A673 (cell line): ENCODE results near the gene CSTF1. TPM values are rescaled to one million over a fixed set of nuclear protein-coding genes. Genes with fewer than 3 reads are reported as not detected.

Source experiments
- BruUV-seq: library from RNA; stranded (reverse); fragments of 400-500 nt; replicated peaks from 2 replicates; lab custom pipeline; 2021; lab: Mats Ljungman, UMichigan
- CTCF ChIA-PET: fragments of 300-600 bp; sonication (Branson Sonifier 250); formaldehyde crosslinking; loops from one replicate; lab custom pipeline; 2022; ENCODE audit warnings: antibody characterized with exemption; lab: Charles Lee
- POLR2A ChIA-PET: fragments of 300-600 bp; sonication (Branson Sonifier 250); formaldehyde crosslinking; loops from one replicate; lab custom pipeline; 2022; ENCODE audit warnings: antibody characterized with exemption; ENCODE audit not compliant: low non-redundant PET; lab: Charles Lee
- DNase-seq: peaks from one replicate; pipeline ENCODE4 v3.0.0-alpha.2; 2015; ENCODE audit warnings: low spot score
- H3K27ac ChIP-seq: fragments of 200-600 bp; sonication (generic); 2 replicates; pipeline ENCODE4 v1.5.1; 2016; ENCODE audit warnings: mixed run types, low read depth, mild to moderate bottlenecking, mixed read lengths, antibody characterized with exemption, low read length; ENCODE audit not compliant: poor library complexity, severe bottlenecking
- H3K27me3 ChIP-seq: fragments of 200-600 bp; sonication (generic); replicated peaks from 2 replicates; pipeline ENCODE4 v1.6.1; 2017; ENCODE audit warnings: mixed run types, low read depth, mild to moderate bottlenecking, mixed read lengths, antibody characterized with exemption, low read length; ENCODE audit not compliant: insufficient read depth, poor library complexity
- H3K36me3 ChIP-seq: fragments of 200-600 bp; sonication (generic); 2 replicates; pipeline ENCODE4 v1.6.1; 2016; ENCODE audit warnings: mixed run types, mild to moderate bottlenecking, mixed read lengths, antibody characterized with exemption, low read length; ENCODE audit not compliant: insufficient read depth, poor library complexity, severe bottlenecking
- H3K4me1 ChIP-seq: fragments of 200-600 bp; sonication (generic); 2 replicates; pipeline ENCODE4 v1.6.1; 2017; ENCODE audit warnings: mixed run types, mild to moderate bottlenecking, mixed read lengths, antibody characterized with exemption, low read length; ENCODE audit not compliant: insufficient read depth, poor library complexity, severe bottlenecking
- H3K4me3 ChIP-seq: fragments of 200-600 bp; sonication (generic); 2 replicates; pipeline ENCODE4 v1.5.1; 2016; ENCODE audit warnings: low read depth, mixed run types, mild to moderate bottlenecking, mixed read lengths, low read length; ENCODE audit not compliant: poor library complexity, severe bottlenecking
- H3K9me3 ChIP-seq: fragments of 200-600 bp; sonication (generic); 2 replicates; pipeline ENCODE4 v1.6.1; 2016; ENCODE audit warnings: mixed run types, low read depth, mild to moderate bottlenecking, mixed read lengths, antibody characterized with exemption, low read length; ENCODE audit not compliant: poor library complexity, severe bottlenecking
- EZH2 ChIP-seq: fragments of 200-600 bp; sonication (generic); IDR thresholded peaks from 2 replicates; pipeline ENCODE4 v1.6.1; 2017; ENCODE audit warnings: borderline replicate concordance, low read depth, mild to moderate bottlenecking, mixed read lengths, antibody characterized with exemption, low read length; ENCODE audit not compliant: poor library complexity, severe bottlenecking
- intact Hi-C: fragments of 100-400 bp; cut with micrococcal nuclease; formaldehyde crosslinking; loops from one replicate; pipeline ENCODE4 v1.10.0; 2022; ENCODE audit not compliant: unreplicated experiment
- total RNA-seq: library from RNA; stranded (reverse); gene quantifications from 2 replicates; pipeline ENCODE4 v1.2.3, GENCODE V29; 2021
- TF ChIP-seq, protein P1 (sequence below): fragments of 300-800, 200-600 bp; sonication (generic); conservative IDR thresholded peaks from 2 replicates; pipeline ENCODE4 v1.5.1; 2017; ENCODE audit warnings: low read depth, mild to moderate bottlenecking, antibody characterized with exemption, low read length, moderate library complexity, mixed read lengths

The CSTF1 gene
- total RNA-seq, 1 experiment from 2014 or later, result 58.2 TPM

DNA sequence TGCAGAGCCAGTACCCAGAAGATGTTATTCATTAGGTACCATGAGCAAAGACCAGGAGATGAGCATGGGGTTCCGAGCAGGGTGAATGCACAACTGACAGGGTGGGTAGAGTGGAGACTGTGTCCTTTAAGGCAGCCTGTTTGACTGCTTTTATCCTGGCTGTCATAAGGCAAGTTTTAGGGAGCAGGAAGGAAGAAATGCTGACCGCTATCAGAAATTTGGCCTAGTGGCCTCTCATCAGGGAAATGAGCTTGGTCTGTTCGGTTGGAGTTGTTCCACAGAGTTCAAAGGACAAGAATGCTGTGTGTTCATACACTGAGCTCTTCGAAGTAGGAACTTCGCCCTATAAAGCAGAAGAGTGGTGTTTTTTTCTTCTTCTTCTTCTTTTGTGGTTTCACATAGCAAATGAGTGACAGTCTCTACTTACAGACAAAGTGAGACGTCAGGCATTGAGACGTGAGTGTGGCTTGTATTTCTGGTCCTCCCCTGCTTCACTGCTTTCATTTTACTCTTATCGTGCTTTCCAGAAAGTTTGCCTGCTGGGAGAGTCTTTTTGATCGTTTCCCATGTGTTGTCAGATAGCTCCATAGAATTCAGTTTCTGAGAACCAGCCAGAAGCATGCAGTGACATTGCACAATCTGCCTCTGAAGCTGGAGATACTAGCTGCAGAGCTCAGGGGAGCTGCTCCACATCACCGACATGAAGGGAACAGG is 19.5 kb downstream of the CSTF1 start, which contains the start of gene CASS4:
TSS of gene CASS4 (plus strand) at position 502 of the 714 bp plus-strand sequence. CDS start at position 701, 199 bp downstream.
- Histone ChIP-seq H3K9me3 (no peaks in the 10 kb centered on the region), H3K27me3 (no peaks in the 10 kb centered on the region), H3K27ac (no peak within 1 kb of the TSS), H3K4me3 (no peak within 1 kb of the TSS), H3K36me3 (peaks cover 12% of the 10 kb centered on the region), H3K4me1 (no peaks in the 10 kb centered on the region)
- BruUV-seq, result no TSS peak
- CTCF ChIA-PET, result no interaction called here
- TF ChIP-seq, protein P1, sequence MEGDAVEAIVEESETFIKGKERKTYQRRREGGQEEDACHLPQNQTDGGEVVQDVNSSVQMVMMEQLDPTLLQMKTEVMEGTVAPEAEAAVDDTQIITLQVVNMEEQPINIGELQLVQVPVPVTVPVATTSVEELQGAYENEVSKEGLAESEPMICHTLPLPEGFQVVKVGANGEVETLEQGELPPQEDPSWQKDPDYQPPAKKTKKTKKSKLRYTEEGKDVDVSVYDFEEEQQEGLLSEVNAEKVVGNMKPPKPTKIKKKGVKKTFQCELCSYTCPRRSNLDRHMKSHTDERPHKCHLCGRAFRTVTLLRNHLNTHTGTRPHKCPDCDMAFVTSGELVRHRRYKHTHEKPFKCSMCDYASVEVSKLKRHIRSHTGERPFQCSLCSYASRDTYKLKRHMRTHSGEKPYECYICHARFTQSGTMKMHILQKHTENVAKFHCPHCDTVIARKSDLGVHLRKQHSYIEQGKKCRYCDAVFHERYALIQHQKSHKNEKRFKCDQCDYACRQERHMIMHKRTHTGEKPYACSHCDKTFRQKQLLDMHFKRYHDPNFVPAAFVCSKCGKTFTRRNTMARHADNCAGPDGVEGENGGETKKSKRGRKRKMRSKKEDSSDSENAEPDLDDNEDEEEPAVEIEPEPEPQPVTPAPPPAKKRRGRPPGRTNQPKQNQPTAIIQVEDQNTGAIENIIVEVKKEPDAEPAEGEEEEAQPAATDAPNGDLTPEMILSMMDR, result no peak
- TF ChIP-seq EZH2, result no peak
- POLR2A ChIA-PET, result no interaction called here
- DNase-seq, result no peak
- intact Hi-C loops, result no loop called here

DNA sequence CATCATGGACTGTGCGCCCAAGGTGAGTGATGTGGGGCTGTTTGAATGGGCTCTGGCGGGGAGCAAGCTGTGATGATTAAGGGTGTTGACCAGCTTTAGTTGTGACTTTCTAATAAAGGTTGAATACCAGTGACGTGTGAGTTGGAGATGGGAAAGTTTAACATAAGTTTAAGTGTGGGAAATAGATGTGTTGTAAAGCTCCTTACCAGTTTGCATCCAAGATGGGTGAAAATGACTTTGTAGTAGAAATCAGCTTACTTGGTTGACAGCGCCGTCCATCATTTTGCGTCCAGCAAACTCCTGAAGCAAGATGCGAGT is 20.0 kb downstream of the CSTF1 start:
- BruUV-seq, result no TSS peak
- intact Hi-C loops, result no loop called here
- no peaks in the 10 kb centered on the region for H3K9me3 ChIP-seq
- no peak for DNase-seq
- H3K36me3 ChIP-seq, result peaks cover 6% of the 10 kb centered on the region
- no peaks in the 10 kb centered on the region for H3K4me1 ChIP-seq
- H3K4me3 ChIP-seq, result no peak overlapping the region
- no peak for TF ChIP-seq EZH2
- TF ChIP-seq, protein P1, result no peak
- ChIA-PET POLR2A (no interaction called here), CTCF (no interaction called here)
- H3K27me3 ChIP-seq, result no peaks in the 10 kb centered on the region
- no peak overlapping the region for H3K27ac ChIP-seq

DNA sequence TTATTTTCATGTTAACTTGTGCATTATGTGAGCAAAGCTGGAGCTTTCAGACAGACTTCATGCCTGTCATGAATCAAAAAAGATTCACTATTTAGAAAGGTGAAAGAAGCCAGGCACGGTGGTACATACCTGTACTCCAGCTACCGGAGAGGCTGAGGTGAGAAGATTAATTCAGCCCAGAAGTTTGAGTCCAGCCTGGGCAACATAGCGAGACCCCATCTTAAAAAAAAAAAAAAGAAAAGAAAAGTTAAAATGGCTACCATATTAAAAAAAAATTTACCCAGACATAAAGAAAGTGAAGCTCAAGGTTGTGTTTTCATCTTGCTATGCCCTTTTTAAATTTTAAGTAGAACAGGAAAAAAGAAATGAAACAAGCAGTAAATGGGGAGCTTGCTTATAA is 20.5 kb downstream of the CSTF1 start:
- TF ChIP-seq, protein P1, result no peak
- no peak for TF ChIP-seq EZH2
- Histone ChIP-seq H3K27me3 (no peaks in the 10 kb centered on the region), H3K4me3 (no peak overlapping the region), H3K27ac (no peak overlapping the region), H3K4me1 (no peaks in the 10 kb centered on the region), H3K9me3 (no peaks in the 10 kb centered on the region), H3K36me3 (peaks cover 1% of the 10 kb centered on the region)
- DNase-seq, result no peak
- BruUV-seq, result no TSS peak
- ChIA-PET CTCF (no interaction called here), POLR2A (no interaction called here)
- intact Hi-C loops, result no loop called here
